Forelimb muscle (tissue), 1 donor: ENCODE data around the gene DLX2. TPM values are rescaled to one million over a fixed set of nuclear protein-coding genes. Genes with fewer than 3 reads are reported as not detected.
A peak's percentile ranks its signal among the peaks of the same experiment; 100 is the strongest.

ENCODE experiments used
- DNase-seq: peaks from one replicate; pipeline ENCODE4 v3.0.0-alpha.2; 2013; ENCODE audit warnings: low read depth
- polyA plus RNA-seq: library from polyadenylated mRNA; unstranded; fragments of 120-200 nt; gene quantifications from one replicate; pipeline ENCODE4 v1.2.1, GENCODE V29; 2013; ENCODE audit not compliant: insufficient read length

Gene DLX2
- polyA plus RNA-seq, 1 donor = 0.11 TPM

- no peak for DNase-seq
Measured at GRCh38 chr2:172107690-172108586, 5.2 kb upstream of the DLX2 start.

- DNase-seq = no peak
Measured at GRCh38 chr2:172106108-172106961, 3.6 kb upstream of the DLX2 start.

- no peak for DNase-seq
Measured at GRCh38 chr2:172105471-172106107, 2.9 kb upstream of the DLX2 start.

GRCh38 chr2:172103471-172104272 is 972 bp upstream of the DLX2 start:
- DNase-seq = peak; percentile 45

GRCh38 chr2:172101821-172102390 is 794 bp downstream of the DLX2 start:
- no peak for DNase-seq

- no peak for DNase-seq
Measured at GRCh38 chr2:172100935-172101820, 1.5 kb downstream of the DLX2 start.

- DNase-seq = no peak
Measured at GRCh38 chr2:172100080-172100934, 2.4 kb downstream of the DLX2 start.

GRCh38 chr2:172099472-172100079 is 3.1 kb downstream of the DLX2 start:
- no peak for DNase-seq

- no peak for DNase-seq
Measured at GRCh38 chr2:172098650-172099471, 3.8 kb downstream of the DLX2 start.

- no peak for DNase-seq
Measured at GRCh38 chr2:172098287-172098649, 4.4 kb downstream of the DLX2 start.

GRCh38 chr2:172097557-172098131 is 5.1 kb downstream of the DLX2 start:
- DNase-seq = no peak

GRCh38 chr2:172096626-172097547 is 5.8 kb downstream of the DLX2 start:
- DNase-seq = no peak

- no peak for DNase-seq
Measured at GRCh38 chr2:172095905-172096625, 6.6 kb downstream of the DLX2 start.

GRCh38 chr2:172095146-172095904 is 7.4 kb downstream of the DLX2 start:
- DNase-seq = no peak
